Activated B cell treated with CpG ODN at 0.5 μM for 24 hours (primary cell): Measurements from ENCODE around the gene CTXND1. TPM values are rescaled to one million over a fixed set of nuclear protein-coding genes. Genes with fewer than 3 reads are reported as not detected.
"Not testable (repeated sequence)": the region's sequence is repeated elsewhere in the genome, so short reads cannot be mapped to it uniquely, and the experiment has no call there.

Experiments
- ATAC-seq: fragments of 200-7000 bp; cut with Tn5 transposase; one replicate; pipeline ENCODE4 v1.10.0; 2021; ENCODE audit warnings: low read depth, mild to moderate bottlenecking, moderate library complexity
- CTCF ChIA-PET: fragments of 350-600 bp; sonication (Branson Sonifier 250); formaldehyde crosslinking; loops from one replicate; lab custom pipeline; 2021; ENCODE audit warnings: antibody characterized with exemption; lab: Charles Lee
- POLR2A ChIA-PET: fragments of 350-600 bp; sonication (Branson Sonifier 250); formaldehyde crosslinking; loops from one replicate; lab custom pipeline; 2021; ENCODE audit warnings: antibody characterized with exemption; lab: Charles Lee
- DNase-seq: peaks from one replicate; pipeline ENCODE4 v3.0.0; 2022
- H3K27ac Mint-ChIP-seq: one replicate; pipeline ENCODE4 v1.8.0; 2020; ENCODE audit warnings: mixed read lengths
- H3K27me3 Mint-ChIP-seq: one replicate; pipeline ENCODE4 v1.8.0; 2021; ENCODE audit warnings: mixed read lengths
- H3K36me3 Mint-ChIP-seq: one replicate; pipeline ENCODE4 v1.8.0; 2021; ENCODE audit warnings: low read depth, mixed read lengths
- H3K4me1 Mint-ChIP-seq: one replicate; pipeline ENCODE4 v1.8.0; 2021; ENCODE audit warnings: mixed read lengths
- H3K4me3 Mint-ChIP-seq: one replicate; pipeline ENCODE4 v1.8.0; 2020; ENCODE audit warnings: mild to moderate bottlenecking, mixed read lengths
- H3K9me3 Mint-ChIP-seq: one replicate; pipeline ENCODE4 v1.8.0; 2020; ENCODE audit warnings: mixed read lengths
- intact Hi-C: fragments of 100-400 bp; cut with micrococcal nuclease; formaldehyde crosslinking; loops from one replicate; pipeline ENCODE4 v1.15.1; 2024
- total RNA-seq: library from RNA; stranded (reverse); gene quantifications from 2 replicates; pipeline ENCODE4 v1.2.3, GENCODE V29; 2022
- TF ChIP-seq, protein P1 (sequence below): fragments of 200-600 bp; IDR thresholded peaks from one replicate; pipeline ENCODE4 v1.8.0; 2022; ENCODE audit warnings: antibody characterized with exemption, mild to moderate bottlenecking

CTXND1 gene
- not detected in 2 replicates for total RNA-seq

DNA sequence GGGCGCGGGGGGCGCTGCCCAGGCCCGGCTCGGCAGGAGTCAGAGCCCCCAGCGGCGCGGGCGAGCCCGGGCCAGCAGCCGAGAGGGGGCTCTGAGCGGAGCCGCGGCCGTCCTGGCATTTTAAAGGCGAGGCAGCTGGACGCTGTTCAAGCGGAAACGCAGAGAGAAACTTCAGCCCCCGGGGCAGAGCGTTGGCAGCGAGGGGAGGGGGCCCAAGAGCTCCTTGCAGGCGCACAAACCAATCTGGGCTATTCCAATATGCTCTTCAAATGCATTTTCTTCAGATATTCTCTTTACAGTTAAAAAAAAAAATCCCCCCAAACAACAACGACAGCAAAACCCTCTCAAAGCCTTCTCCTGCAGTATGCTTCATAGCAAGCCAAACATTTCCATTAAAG, at the start of gene CTXND1:
TSS of gene CTXND1 (minus strand) at position 93 of the 398 bp plus-strand sequence. CDS start 50,264 bp downstream, outside the sequence.
- H3K9me3 Mint-ChIP-seq, result no peaks in the 10 kb centered on the region
- DNase-seq (no peak), ATAC-seq (no peak)
- TF ChIP-seq, protein P1, sequence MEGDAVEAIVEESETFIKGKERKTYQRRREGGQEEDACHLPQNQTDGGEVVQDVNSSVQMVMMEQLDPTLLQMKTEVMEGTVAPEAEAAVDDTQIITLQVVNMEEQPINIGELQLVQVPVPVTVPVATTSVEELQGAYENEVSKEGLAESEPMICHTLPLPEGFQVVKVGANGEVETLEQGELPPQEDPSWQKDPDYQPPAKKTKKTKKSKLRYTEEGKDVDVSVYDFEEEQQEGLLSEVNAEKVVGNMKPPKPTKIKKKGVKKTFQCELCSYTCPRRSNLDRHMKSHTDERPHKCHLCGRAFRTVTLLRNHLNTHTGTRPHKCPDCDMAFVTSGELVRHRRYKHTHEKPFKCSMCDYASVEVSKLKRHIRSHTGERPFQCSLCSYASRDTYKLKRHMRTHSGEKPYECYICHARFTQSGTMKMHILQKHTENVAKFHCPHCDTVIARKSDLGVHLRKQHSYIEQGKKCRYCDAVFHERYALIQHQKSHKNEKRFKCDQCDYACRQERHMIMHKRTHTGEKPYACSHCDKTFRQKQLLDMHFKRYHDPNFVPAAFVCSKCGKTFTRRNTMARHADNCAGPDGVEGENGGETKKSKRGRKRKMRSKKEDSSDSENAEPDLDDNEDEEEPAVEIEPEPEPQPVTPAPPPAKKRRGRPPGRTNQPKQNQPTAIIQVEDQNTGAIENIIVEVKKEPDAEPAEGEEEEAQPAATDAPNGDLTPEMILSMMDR, result no peak
- ChIA-PET CTCF (no interaction called here), POLR2A (no interaction called here)
- H3K4me1 Mint-ChIP-seq, result peaks cover 6% of the 10 kb centered on the region
- intact Hi-C loops, result no loop called here
- peak within 1 kb of the TSS; percentile 33 for H3K4me3 Mint-ChIP-seq
- H3K27me3 Mint-ChIP-seq, result peaks cover 53% of the 10 kb centered on the region
- H3K36me3 Mint-ChIP-seq, result no peaks in the 10 kb centered on the region
- H3K27ac Mint-ChIP-seq, result no peak within 1 kb of the TSS

DNA sequence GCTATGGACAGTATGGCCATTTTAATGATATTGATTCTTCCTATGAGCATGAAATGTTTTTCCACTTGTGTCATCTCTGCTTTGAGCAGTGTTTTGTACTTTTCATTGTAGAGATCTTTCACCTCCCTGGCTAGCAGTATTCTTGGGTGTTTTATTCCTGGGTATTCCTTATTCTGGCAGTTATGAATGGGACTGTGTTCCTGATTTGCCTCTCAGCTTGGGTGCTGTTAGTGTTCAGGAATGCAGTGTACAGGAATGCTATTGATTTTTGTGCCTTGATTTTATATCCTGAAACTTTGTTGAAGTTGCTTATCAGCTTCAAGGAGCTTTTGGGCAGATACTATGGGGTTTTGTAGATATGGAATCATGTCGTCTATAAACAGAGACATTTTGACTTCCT, 49.5 kb upstream of the CTXND1 start:
- ChIA-PET POLR2A (no interaction called here), CTCF (no interaction called here)
- Mint-ChIP-seq H3K27ac (no peak overlapping the region), H3K4me1 (no peaks in the 10 kb centered on the region), H3K36me3 (no peaks in the 10 kb centered on the region), H3K27me3 (peaks cover under 1% of the 10 kb centered on the region), H3K9me3 (peaks cover 4% of the 10 kb centered on the region), H3K4me3 (no peak overlapping the region)
- no peak for ATAC-seq
- TF ChIP-seq, protein P1, result no peak
- intact Hi-C loops, result no loop called here
- no peak for DNase-seq

DNA sequence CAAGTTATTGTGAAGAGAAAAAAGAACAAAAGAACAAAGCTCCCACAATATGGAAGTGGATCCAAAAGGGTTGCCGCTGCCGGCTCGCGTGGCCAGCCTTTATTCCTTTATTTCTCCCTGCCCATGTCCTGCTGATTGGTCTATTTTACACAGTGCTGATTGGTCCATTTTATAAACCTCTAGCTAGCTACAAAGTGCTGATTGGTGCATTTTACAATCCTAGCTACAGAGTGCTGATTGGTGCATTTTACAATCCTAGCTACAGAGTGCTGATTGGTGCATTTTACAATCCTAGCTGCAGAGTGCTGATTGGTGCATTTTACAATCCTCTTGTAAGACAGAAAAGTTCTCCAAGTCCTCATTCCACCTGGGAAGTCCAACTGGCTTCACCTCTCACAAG, 43.8 kb upstream of the CTXND1 start:
- H3K9me3 Mint-ChIP-seq, CTCF ChIA-PET: not testable (repeated sequence)

DNA sequence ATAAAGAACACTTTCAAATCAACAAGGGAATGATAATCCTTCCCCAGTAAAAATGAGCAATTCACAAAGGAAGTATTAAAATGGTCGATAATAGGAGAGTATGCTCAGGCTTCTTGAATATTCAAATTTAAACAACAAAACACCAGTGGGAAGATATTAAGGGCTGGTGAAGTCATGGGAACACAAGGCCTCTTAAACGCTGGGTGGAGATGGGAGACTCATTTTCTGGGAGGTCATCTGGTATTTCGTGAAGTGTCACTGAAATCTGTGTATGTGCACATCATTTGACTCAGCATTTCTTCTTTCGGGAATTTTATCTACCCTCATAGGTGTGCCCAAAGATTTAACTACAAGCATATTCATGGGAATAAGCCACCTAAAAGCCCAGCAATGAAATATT, 40.1 kb upstream of the CTXND1 start:
- DNase-seq (no peak), ATAC-seq (no peak)
- no peak overlapping the region for H3K27ac Mint-ChIP-seq
- no peaks in the 10 kb centered on the region for H3K9me3 Mint-ChIP-seq
- peaks cover 1% of the 10 kb centered on the region for H3K4me1 Mint-ChIP-seq
- intact Hi-C loops, result no loop called here
- TF ChIP-seq, protein P1, result no peak
- H3K36me3 Mint-ChIP-seq, result no peaks in the 10 kb centered on the region
- POLR2A ChIA-PET, result no interaction called here
- peaks cover 17% of the 10 kb centered on the region for H3K27me3 Mint-ChIP-seq
- no peak overlapping the region for H3K4me3 Mint-ChIP-seq
- CTCF ChIA-PET, result no interaction called here

More for the DNA sequence above, 43.8 kb upstream of the CTXND1 start:
- H3K36me3 Mint-ChIP-seq, H3K27me3 Mint-ChIP-seq, intact Hi-C loops, DNase-seq, H3K27ac Mint-ChIP-seq, H3K4me1 Mint-ChIP-seq, H3K4me3 Mint-ChIP-seq, POLR2A ChIA-PET, ATAC-seq: not testable (repeated sequence)

GRCh38 chr15:80290891-80291290, 38.9 kb upstream of the CTXND1 start:
- H3K36me3 Mint-ChIP-seq, H3K4me1 Mint-ChIP-seq, ATAC-seq, POLR2A ChIA-PET, H3K27ac Mint-ChIP-seq, DNase-seq, H3K4me3 Mint-ChIP-seq, CTCF ChIA-PET, H3K9me3 Mint-ChIP-seq, intact Hi-C loops: not testable (repeated sequence)
- peaks cover 26% of the 10 kb centered on the region for H3K27me3 Mint-ChIP-seq

DNA sequence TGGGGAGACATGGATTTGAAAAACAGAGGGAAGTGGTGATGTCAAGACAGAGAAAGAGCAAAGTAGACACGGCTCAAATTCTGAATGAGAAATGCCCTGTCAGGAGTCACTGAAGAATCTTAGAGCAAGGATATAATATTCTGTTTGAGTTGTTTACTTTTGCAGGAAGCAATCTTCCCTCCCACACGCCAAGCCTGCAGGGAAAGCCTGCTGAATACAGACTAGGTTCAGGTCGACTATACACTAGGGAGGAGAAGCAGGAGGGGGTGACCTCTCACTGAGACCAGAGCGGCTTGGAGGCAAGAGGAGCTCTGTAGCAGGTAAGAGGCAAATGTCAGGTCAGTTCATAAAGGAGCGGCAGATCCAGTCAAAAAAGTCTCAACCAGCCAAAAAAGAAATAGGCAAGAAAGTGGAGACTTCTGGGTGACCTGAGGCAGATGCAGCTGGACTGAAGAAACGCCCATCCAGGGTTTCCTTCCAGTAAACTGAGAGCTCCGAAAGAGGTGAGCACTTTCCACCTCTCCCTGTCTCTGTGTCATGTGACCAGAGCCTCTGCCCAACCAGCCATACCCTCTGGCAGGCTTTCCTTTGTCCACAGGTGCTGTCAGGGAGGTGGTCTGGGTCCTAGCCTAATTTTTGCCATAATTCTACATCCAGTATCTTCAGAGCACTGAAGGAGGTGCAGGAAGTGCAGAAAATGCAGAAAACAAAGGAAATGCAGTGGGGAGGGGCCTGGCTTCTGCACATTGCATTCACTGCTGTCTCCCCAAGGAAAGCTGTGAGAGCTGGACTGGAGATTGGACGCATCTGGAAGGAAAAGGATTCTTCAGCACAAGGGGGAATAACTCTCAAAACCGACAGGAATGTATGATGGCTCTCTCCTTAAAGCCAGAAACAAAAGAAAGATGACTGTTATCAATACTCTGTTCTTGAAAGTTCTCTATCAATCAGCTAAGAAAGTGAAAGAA, 37.8 kb upstream of the CTXND1 start:
- Mint-ChIP-seq H3K27ac (no peak overlapping the region), H3K4me1 (peaks cover 1% of the 10 kb centered on the region), H3K9me3 (no peaks in the 10 kb centered on the region), H3K4me3 (no peak overlapping the region), H3K27me3 (peaks cover 27% of the 10 kb centered on the region), H3K36me3 (no peaks in the 10 kb centered on the region)
- intact Hi-C loops, result no loop called here
- ATAC-seq (no peak), DNase-seq (no peak)
- TF ChIP-seq, protein P1, result no peak
- ChIA-PET CTCF (no interaction called here), POLR2A (no interaction called here)
